HG02943 (cell line): ENCODE data around the gene PARP16.
"Not testable (repeated sequence)": the region's sequence is repeated elsewhere in the genome, so short reads cannot be mapped to it uniquely, and the experiment has no call there.

Experiments used
- ATAC-seq: cut with Tn5 transposase; IDR thresholded peaks from one replicate; pipeline ENCODE4 v1.9.1; 2021; ENCODE audit warnings: mild to moderate bottlenecking, low read depth, moderate library complexity; ENCODE audit not compliant: unreplicated experiment

Gene PARP16

GRCh38 chr15:65246026-65246714, 40.5 kb downstream of the PARP16 start:
- no peak for ATAC-seq

GRCh38 chr15:65245096-65245856, 41.4 kb downstream of the PARP16 start:
- ATAC-seq = no peak

- no peak for ATAC-seq
These were observed 42.0 kb downstream of the PARP16 start for GRCh38 chr15:65244638-65245037.

- not testable (repeated sequence) for ATAC-seq
These were observed 50.2 kb downstream of the PARP16 start for GRCh38 chr15:65236443-65236842.

GRCh38 chr15:65233696-65234095, 53.0 kb downstream of the PARP16 start:
- ATAC-seq = no peak

GRCh38 chr15:65232520-65232919, 54.2 kb downstream of the PARP16 start:
- ATAC-seq = no peak

- no peak for ATAC-seq
These were observed 55.4 kb downstream of the PARP16 start for GRCh38 chr15:65231306-65231705.

GRCh38 chr15:65226901-65227300, 59.8 kb downstream of the PARP16 start:
- ATAC-seq = not testable (repeated sequence)

- no peak for ATAC-seq
These were observed 60.5 kb downstream of the PARP16 start for GRCh38 chr15:65226221-65226620.

- ATAC-seq = no peak
These were observed 62.7 kb downstream of the PARP16 start for GRCh38 chr15:65223996-65224395.

- ATAC-seq = no peak
These were observed 63.8 kb downstream of the PARP16 start for GRCh38 chr15:65222891-65223290.

GRCh38 chr15:65221697-65222096, 65.0 kb downstream of the PARP16 start:
- no peak for ATAC-seq

GRCh38 chr15:65219137-65219536, 67.5 kb downstream of the PARP16 start:
- ATAC-seq = no peak

- no peak for ATAC-seq
These were observed 68.9 kb downstream of the PARP16 start for GRCh38 chr15:65217526-65218482.

- no peak for ATAC-seq
These were observed 71.2 kb downstream of the PARP16 start for GRCh38 chr15:65215496-65215895.

- ATAC-seq = no peak
These were observed 72.7 kb downstream of the PARP16 start for GRCh38 chr15:65214010-65214409.

- ATAC-seq = no peak
These were observed 73.4 kb downstream of the PARP16 start for GRCh38 chr15:65213241-65213640.

GRCh38 chr15:65212097-65212496, 74.6 kb downstream of the PARP16 start:
- no peak for ATAC-seq

- no peak for ATAC-seq
These were observed 75.2 kb downstream of the PARP16 start for GRCh38 chr15:65211482-65211982.

- ATAC-seq = no peak
These were observed 75.8 kb downstream of the PARP16 start, which contains the start of gene CILP for GRCh38 chr15:65210770-65211481. TSS of gene CILP (minus strand) at chr15:65211473. CDS start at chr15:65209755, 1,718 bp downstream.
